Sigmoid colon (tissue), 7 donors: Measurements from ENCODE around the gene MAGT1. TPM values are rescaled to one million over a fixed set of nuclear protein-coding genes. Genes with fewer than 3 reads are reported as not detected.
"Not testable (repeated sequence)": the region's sequence is repeated elsewhere in the genome, so short reads cannot be mapped to it uniquely, and the experiment has no call there.

Experiments
- DNase-seq: peaks from one replicate; pipeline ENCODE4 v3.0.0-alpha.2; 2019
- H3K27ac ChIP-seq, 4 donors: fragments of 200-600 bp; sonication (generic); one replicate each; pipeline ENCODE4 v1.5.1; 2016 to 2019; ENCODE audit warnings: mild to moderate bottlenecking in 1 of 4
- H3K27me3 ChIP-seq, 3 donors: fragments of 200-600 bp; sonication (generic); one replicate each; pipeline ENCODE4 v1.5.1; 2019; ENCODE audit warnings: mild to moderate bottlenecking in 1 of 3
- H3K36me3 ChIP-seq, 4 donors: fragments of 200-600 bp; sonication (generic); one replicate each; pipeline ENCODE4 v1.5.1; 2016 to 2019
- H3K4me1 ChIP-seq, 4 donors: fragments of 200-600 bp; sonication (generic); one replicate each; pipeline ENCODE4 v1.5.1; 2017 to 2019
- H3K4me3 ChIP-seq, 4 donors: fragments of 200-600 bp; sonication (generic); one replicate each; pipeline ENCODE4 v1.5.1; 2017 to 2019; ENCODE audit warnings: mild to moderate bottlenecking in 2 of 4, moderate library complexity in 1 of 4
- H3K9me3 ChIP-seq, 4 donors: fragments of 200-600 bp in 3 of 4; sonication (generic) in 3 of 4; one replicate each; pipeline versions ENCODE4 v1.5.1 to v1.6.1; 2013 to 2019
- CTCF ChIP-seq, 4 experiments: fragments of 450-650 bp in 3 of 4; fragments of 200-600 bp in 1 of 4; IDR thresholded peaks; one replicate each; pipeline ENCODE4 v1.5.1; 2016 to 2019; ENCODE audit warnings: antibody characterized with exemption in 4 of 4, mild to moderate bottlenecking in 3 of 4, moderate library complexity in 2 of 4
- EP300 ChIP-seq, 4 donors: sonication (generic); formaldehyde crosslinking; IDR thresholded peaks; one replicate each; pipeline ENCODE4 v1.6.1; 2017; ENCODE audit warnings: antibody characterized with exemption in 4 of 4
- POLR2A ChIP-seq, 2 donors: fragments of 450-650 bp; IDR thresholded peaks; one replicate each; pipeline ENCODE4 v1.6.1; 2016; ENCODE audit warnings: antibody characterized with exemption in 2 of 2, mild to moderate bottlenecking in 2 of 2, moderate library complexity in 2 of 2
- POLR2AphosphoS5 ChIP-seq, 4 donors: sonication (generic); formaldehyde crosslinking; IDR thresholded peaks; one replicate each; pipeline ENCODE4 v1.6.1; 2017; ENCODE audit warnings: antibody characterized with exemption in 4 of 4
- WGBS, 2 donors: extraction: QIAGEN DNeasy Blood & Tissue Kit; methylation state at CpG; one replicate each; pipeline ENCODE4 v1.1.7; 2013; 5-methylcytosine and 5-hydroxymethylcytosine counted together
- intact Hi-C: fragments of 100-400 bp; cut with DNase I; formaldehyde crosslinking; loops from one replicate; pipeline ENCODE4 v1.15.1; 2023
- polyA plus RNA-seq, 3 donors: library from polyadenylated mRNA; stranded (reverse); fragments of 200-250 nt; gene quantifications; one replicate each; pipeline ENCODE4 v1.2.3, GENCODE V29; 2013
- total RNA-seq, 4 donors: library from RNA; depleted of rRNA; stranded (reverse); fragments of >200 nt; gene quantifications; one replicate each; pipeline ENCODE4 v1.1.0, GENCODE V29; 2016
- donor health status: healthy with polysubstance abuse.
- donor health status: Bipolar disorder and iron deficiency.
- donor health status: healthy.

MAGT1 gene
- total and polyA plus RNA-seq, 7 donors: 4.8 to 29.5 (median 26.8) TPM

- peaks cover 0 to 26% (median 0%) of the 10 kb centered on the region in 4 donors for H3K36me3 ChIP-seq
- intact Hi-C loops: no loop called here
- TF ChIP-seq POLR2AphosphoS5 (IDR thresholded peaks at IDR 0.05): no peak
- 13 to 65% methylated on average over 1 of the region's 1 CpG for WGBS, 2 donors
- H3K27me3 ChIP-seq: no peaks in the 10 kb centered on the region
- DNase-seq: no peak
- H3K4me3 ChIP-seq: peak overlapping the region; percentile 46 to 61 (median 53)
- H3K4me1 ChIP-seq: peaks cover 0 to 13% (median 0%) of the 10 kb centered on the region in 4 donors
- no peaks in the 10 kb centered on the region for H3K9me3 ChIP-seq
- peak overlapping the region; percentile 78 to 90 (median 88) for H3K27ac ChIP-seq
Observed at GRCh38 chrX:77900688-77901087, 5.5 kb upstream of the MAGT1 start.

GRCh38 chrX:77899081-77899828 is 4.0 kb upstream of the MAGT1 start, which contains the start of gene COX7B:
Gene COX7B (plus strand): TSS chrX:77899468. CDS start chrX:77899554, 86 bp downstream.
- Histone ChIP-seq H3K4me3 (peak within 1 kb of the TSS; percentile 46 to 61 (median 53)), H3K27ac (peak within 1 kb of the TSS; percentile 78 to 90 (median 88)), H3K36me3 (peaks cover 0 to 18% (median 0%) of the 10 kb centered on the region in 4 donors), H3K4me1 (peaks cover 0 to 17% (median 1%) of the 10 kb centered on the region in 4 donors), H3K27me3 (no peaks in the 10 kb centered on the region), H3K9me3 (no peaks in the 10 kb centered on the region)
- WGBS, 2 donors: 0% methylated on average over 28 of the region's 28 CpGs
- peak; percentile 86 for DNase-seq
- intact Hi-C loops: loop anchor here (5.0 to 10.0 kb wide), 2 partner anchors 114 to 203 kb away; partner anchors contain the start of genes ATRX and PGK1
- TF ChIP-seq EP300 (IDR thresholded peaks at IDR 0.05) (no peak), POLR2A (IDR thresholded peaks at IDR 0.05) (peak; percentile 55 to 67), POLR2AphosphoS5 (IDR thresholded peaks at IDR 0.05) (peak; percentile 86 to 92 (median 89)), CTCF (IDR thresholded peaks at IDR 0.05) (peak in 1 of 4 experiments; percentile 29)

- intact Hi-C loops: loop anchor here (10.0 kb wide), 1 partner anchor 109 kb away; the partner anchor contains the start of gene ATRX
- H3K9me3 ChIP-seq: no peaks in the 10 kb centered on the region
- TF ChIP-seq POLR2AphosphoS5 (IDR thresholded peaks at IDR 0.05): no peak
- TF ChIP-seq POLR2A (IDR thresholded peaks at IDR 0.05): no peak
- TF ChIP-seq CTCF (IDR thresholded peaks at IDR 0.05): no peak
- TF ChIP-seq EP300 (IDR thresholded peaks at IDR 0.05): no peak
- 72 to 83% methylated on average over 10 of the region's 10 CpGs for WGBS, 2 donors
- H3K36me3 ChIP-seq: no peaks in the 10 kb centered on the region
- H3K4me3 ChIP-seq: no peak overlapping the region
- H3K27me3 ChIP-seq: no peaks in the 10 kb centered on the region
- no peak for DNase-seq
- peak overlapping the region in 1 of 4 donors; percentile 90 for H3K27ac ChIP-seq
- H3K4me1 ChIP-seq: peaks cover 0 to 21% (median 6%) of the 10 kb centered on the region in 4 donors
Observed at GRCh38 chrX:77893713-77894112, 1.5 kb downstream of the MAGT1 start.

GRCh38 chrX:77892887-77893286 is 2.3 kb downstream of the MAGT1 start:
- Histone ChIP-seq H3K9me3 (no peaks in the 10 kb centered on the region), H3K27ac (no peak overlapping the region), H3K27me3 (no peaks in the 10 kb centered on the region), H3K36me3 (no peaks in the 10 kb centered on the region), H3K4me1 (peaks cover 0 to 21% (median 6%) of the 10 kb centered on the region in 4 donors), H3K4me3 (no peak overlapping the region)
- intact Hi-C loops: loop anchor here (10.0 kb wide), 1 partner anchor 108 kb away; the partner anchor contains the start of gene ATRX
- WGBS, 2 donors: 91 to 99% methylated on average over 2 of the region's 2 CpGs
- DNase-seq: no peak
- no peak for TF ChIP-seq POLR2A (IDR thresholded peaks at IDR 0.05)
- TF ChIP-seq EP300 (IDR thresholded peaks at IDR 0.05): no peak
- no peak for TF ChIP-seq CTCF (IDR thresholded peaks at IDR 0.05)
- TF ChIP-seq POLR2AphosphoS5 (IDR thresholded peaks at IDR 0.05): no peak

- H3K27me3 ChIP-seq, DNase-seq, H3K9me3 ChIP-seq, intact Hi-C loops, H3K4me3 ChIP-seq, H3K27ac ChIP-seq, H3K36me3 ChIP-seq, H3K4me1 ChIP-seq: not testable (repeated sequence)
- WGBS, 2 donors: 72 to 79% methylated on average over 4 of the region's 4 CpGs
Observed at GRCh38 chrX:77881418-77881817, 13.8 kb downstream of the MAGT1 start.
